NCI-H82 (cell line): Measurements from ENCODE around the gene NIM1K.
"Not testable (repeated sequence)": the region's sequence is repeated elsewhere in the genome, so short reads cannot be mapped to it uniquely, and the experiment has no call there.

Experiments used
- DNase-seq: peaks from one replicate; lab custom pipeline; 2025; lab: John Stamatoyannopoulos, UW

The NIM1K gene

DNA sequence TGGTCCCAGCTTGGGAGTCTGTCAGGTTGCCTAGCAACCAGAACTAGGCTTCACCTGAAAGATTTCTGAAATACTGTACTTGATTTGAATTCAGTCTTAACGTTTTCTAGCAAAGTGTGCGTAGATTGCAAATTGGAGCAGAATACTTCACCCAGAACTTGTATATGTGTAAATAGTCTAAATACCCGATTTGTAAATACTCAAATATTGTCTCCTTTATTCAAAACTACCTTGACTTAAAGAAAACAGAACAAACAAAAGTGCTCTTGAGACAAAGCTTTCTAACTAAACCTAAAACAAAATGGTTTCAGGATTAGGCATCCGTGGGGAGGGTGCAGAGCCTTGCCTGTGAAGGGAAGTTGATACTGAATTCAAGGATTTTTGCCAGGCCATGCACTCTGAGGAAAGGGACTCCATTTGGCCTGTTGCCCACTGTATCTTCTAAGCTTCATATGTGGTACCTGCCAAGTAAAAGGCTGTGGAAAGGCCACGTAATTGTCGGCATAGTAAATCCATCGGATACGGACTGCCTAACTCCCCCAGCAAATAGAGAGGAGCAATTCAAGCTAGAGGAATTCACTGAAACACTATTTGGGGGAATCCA lies 121.9 kb downstream of the NIM1K start:
- DNase-seq = peak; percentile 43

GRCh38 chr5:43314724-43315123 lies 122.7 kb downstream of the NIM1K start:
- no peak for DNase-seq

- no peak for DNase-seq
Observed at GRCh38 chr5:43315263-43315662, 123.2 kb downstream of the NIM1K start.

GRCh38 chr5:43315682-43316081 lies 123.7 kb downstream of the NIM1K start:
- DNase-seq = no peak

GRCh38 chr5:43316421-43316820 lies 124.4 kb downstream of the NIM1K start:
- no peak for DNase-seq

GRCh38 chr5:43320846-43321245 lies 128.8 kb downstream of the NIM1K start:
- DNase-seq = no peak

DNA sequence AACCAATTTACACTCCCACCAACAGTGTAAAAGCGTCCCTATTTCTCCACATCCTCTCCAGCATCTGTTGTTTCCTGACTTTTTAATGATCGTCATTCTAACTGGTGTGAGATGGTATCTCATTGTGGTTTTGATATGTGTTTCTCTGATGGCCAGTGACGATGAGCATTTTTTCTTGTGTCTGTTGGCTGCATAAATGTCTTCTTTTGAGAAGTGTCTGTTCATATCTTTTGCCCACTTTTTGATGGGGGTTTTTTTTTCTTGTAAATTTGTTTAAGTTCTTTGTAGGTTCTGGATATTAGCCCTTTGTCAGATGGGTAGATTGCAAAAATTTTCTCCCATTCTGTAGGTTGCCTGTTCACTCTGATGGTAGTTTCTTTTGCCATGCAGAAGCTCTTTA lies 131.5 kb downstream of the NIM1K start:
- DNase-seq = not testable (repeated sequence)

GRCh38 chr5:43325624-43326023 lies 133.6 kb downstream of the NIM1K start:
- DNase-seq = not testable (repeated sequence)
